AG08395 (cell line): ENCODE data around the gene RAB6B.

Source experiments
- DNase-seq: peaks from one replicate; pipeline ENCODE4 v3.0.0; 2012; ENCODE audit warnings: mixed read lengths, low spot score

The RAB6B gene

GRCh38 chr3:133894353-133895207 is 1.1 kb downstream of the RAB6B start:
- no peak for DNase-seq

DNA sequence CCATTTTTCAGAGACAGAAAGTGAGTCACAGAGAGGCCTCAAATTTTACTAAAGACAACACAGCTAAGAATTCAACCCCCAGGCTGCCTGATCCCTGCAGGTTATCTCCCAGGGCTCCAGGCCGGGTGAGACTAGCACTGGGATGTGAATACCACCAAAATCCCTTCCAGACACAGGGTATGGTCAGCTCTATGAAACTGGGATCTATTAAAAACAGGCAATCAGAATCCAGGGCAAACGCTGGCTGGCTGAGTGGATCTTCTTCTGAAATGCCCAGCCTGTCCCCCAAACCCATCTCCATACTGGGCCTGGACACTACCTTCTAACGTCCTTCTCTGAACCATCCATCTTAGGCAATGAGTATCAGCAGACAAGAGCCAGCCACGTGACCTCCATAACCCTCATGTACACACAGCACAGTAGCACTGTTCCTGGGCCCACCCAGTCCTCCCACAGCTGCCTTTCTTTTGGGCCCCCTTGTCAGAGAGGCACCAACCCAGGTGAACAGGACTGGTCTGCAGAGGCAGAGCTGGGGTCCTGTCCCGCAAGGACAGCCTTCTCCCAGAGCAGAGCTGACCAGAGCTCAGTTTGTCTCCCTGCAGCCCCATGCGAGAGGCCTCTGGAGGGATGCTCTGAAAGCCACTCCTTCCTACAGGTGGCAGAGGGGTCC is 1.9 kb downstream of the RAB6B start:
- DNase-seq: no peak

DNA sequence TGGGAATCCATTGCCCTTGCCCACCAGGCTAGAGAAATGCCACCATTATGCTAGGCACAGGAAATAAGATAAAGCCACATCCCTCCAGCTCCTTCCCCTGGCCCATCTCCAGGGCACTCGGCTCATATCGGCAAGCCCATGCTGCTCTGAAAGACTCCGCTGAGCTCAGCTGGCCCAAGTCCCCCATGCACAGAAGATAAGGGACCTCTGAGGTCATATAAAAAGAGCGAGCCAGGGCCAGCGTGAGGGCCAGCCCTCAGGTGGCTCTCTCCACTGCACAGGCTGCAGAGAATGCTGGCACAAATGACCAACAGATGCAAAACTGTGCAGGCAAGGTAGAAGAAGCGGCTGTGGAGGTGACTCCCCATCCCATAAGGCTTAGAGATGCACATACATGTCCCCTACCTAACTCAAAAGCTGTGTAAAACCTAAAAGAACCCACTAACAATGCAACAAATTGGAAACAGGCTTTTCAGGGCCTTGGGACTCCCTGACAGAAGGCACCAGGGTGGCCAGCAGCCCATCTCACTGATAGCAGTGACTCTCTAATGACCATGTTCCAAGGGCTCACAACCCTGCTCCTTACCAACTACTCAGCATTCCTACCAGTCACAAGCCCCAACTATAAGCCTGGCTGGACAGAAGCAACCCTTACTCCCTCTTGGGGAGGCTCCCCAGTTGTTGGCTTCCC is 3.0 kb downstream of the RAB6B start:
- DNase-seq: no peak

DNA sequence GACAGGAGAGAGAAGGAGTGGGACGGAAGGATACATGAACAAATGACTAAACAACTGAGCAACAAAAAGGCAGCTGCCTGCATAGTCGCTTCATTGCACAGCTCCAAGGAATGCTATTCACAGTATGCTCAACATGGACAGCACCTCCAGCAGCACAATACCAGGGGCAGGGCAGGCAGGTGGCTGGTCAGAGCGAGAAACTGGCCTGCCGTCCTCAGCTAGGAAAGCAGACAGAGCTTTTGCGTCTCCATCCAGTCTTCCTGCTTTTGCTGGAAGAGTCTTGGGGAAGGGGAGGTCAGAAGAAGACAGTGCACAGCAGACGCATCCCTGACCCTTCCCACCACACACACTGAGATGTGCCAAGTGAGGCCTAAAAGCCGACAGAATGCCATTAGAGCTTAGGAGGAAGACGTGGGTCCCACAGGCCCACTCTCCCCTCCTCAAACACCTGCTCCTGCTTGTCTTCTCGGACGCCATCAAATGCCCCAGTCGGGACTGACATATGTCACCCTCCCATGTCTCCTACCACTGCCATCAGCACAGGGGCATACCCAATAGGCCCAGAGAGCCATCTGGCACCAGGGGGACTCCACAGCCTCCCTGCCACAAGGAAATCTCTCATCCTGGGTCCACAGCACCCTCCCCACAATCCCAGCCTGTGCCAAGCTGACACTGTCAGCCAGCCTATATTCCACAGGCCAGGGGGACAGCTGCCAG is 3.9 kb downstream of the RAB6B start:
- no peak for DNase-seq

- no peak for DNase-seq
Observed at GRCh38 chr3:133890972-133891644, 4.6 kb downstream of the RAB6B start.

DNA sequence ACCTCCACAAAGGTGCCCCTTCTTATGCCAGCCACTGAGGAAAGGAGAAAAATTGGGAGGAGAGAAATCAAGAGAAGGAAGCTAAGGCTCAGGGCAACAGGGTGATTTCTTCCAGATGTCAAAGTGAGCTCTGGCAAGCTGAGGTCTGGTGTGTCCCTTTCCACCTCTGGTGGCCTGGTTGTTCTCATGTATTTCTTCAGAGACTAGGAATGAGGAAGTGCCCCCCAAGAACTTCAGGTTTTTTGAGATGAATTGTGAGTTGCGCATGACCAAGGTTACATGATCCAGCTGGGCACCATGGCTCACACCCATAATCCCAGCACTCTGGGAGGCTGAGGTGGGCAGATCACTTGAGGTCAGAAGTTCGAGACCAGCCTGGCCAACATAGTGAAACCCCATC is 5.6 kb downstream of the RAB6B start:
- no peak for DNase-seq

- DNase-seq: no peak
Observed at GRCh38 chr3:133888726-133889340, 6.8 kb downstream of the RAB6B start.

DNA sequence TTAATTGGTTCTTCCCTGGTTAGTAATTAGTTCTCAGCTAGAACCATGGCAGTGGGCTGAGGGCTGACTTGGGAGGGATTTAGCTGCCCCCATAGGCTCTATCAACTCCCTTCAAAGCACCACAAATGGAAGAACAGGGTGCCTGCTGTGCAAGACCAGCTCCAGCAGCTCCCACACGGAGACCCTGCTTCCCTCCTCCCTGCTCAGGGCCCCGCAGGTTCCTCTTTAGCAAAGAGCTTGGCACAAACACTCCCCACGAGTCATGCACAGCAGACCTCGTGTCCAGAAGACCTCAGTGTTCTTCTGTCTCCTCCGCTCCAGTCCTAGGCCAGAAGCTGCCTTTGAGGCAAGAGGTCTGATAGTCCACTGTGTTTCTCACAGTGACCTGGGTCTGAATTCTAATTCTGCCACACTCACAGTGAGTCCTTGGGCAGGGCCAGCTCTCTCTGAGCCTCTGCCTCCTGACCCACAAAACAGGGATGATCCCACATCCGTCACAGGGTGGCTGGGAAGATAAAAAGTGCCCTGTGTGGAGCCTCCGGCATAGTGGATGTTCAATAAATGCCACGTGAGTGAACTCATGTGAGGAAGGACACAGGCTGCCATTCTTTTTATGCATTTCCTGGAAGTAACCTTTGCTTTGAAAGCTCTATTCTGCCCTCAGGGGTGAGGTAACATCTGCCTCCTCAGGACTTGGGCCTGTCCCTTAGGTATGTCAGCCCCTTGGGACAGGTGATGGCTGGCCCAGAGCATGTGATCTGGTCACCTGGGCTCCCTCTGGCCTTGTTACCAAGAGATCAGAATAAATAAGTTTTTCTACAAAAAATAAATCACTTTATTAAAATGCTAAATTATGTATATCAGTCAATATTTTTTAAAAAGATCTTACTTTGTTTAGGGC is 7.6 kb downstream of the RAB6B start:
- DNase-seq: no peak

DNA sequence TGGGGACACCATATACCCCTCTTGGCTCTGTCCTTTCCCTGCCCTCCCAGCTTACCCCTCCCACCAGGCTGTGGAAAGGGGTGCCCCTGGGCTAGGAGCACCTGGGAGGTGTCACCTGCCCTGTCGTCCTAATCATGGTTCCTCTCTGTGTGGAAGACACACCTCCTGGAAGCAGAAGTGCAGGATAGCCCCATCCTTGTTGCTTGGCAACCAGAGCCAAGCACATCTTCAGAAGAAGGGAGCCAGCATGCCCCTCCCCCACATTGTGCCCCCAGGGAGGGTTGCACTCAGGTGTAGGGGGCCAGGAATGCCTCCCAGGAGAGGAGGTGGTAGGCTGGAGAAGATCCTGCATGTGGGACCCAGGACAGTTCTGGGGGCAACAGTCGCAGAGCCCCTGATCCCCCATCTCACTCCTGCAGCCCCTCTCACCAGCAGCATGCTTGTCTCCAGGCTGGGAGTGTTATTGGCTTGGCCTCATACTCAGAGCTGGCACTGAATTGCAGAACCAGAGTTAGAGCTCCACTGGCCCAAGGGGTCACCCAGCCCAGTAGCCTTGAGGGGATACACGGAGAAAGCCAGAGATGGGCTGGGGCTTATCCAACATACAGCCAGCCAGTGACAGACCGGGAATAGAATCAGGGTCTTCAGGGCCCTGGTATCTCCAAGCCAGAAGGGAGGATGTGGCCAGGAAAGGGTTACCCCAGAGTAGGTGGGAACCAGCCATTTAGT is 8.4 kb downstream of the RAB6B start:
- DNase-seq: no peak

DNA sequence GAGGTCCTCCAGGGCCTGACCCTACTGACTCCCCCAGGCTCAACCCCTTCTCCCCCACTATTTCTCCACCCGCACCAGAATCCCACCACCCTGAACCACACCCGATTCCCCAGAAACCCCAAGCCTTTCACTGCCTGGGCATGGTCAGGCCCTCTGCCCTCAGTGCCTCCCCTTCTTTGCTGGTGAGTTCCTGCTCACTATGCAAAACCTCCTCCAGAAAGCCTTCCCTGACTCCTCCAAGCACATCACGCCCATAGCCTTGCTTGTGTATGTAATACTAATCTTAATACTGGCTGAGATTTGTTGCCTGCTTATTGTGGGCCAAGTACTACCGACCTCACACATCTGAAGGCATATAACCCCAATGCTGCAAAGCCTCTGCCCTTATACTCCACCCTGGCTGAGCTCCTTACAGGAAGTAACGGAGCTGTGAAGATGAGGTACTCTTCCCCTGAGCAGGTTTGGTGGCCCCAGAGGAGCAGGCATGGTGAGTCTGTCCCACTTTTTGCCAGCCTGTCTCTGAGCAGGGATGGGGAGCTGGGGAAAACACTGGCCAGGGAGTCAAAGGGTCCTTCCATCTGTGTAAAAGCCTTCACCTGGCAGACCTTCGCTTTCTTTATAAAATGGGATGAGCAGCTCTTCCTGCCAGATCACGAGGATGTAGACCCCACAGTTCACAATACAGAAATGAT is 9.5 kb downstream of the RAB6B start:
- DNase-seq: no peak

GRCh38 chr3:133884887-133885711 is 10.6 kb downstream of the RAB6B start:
- no peak for DNase-seq

- no peak for DNase-seq
Observed at GRCh38 chr3:133884054-133884886, 11.4 kb downstream of the RAB6B start.

- no peak for DNase-seq
Observed at GRCh38 chr3:133883641-133884040, 12.0 kb downstream of the RAB6B start.

DNA sequence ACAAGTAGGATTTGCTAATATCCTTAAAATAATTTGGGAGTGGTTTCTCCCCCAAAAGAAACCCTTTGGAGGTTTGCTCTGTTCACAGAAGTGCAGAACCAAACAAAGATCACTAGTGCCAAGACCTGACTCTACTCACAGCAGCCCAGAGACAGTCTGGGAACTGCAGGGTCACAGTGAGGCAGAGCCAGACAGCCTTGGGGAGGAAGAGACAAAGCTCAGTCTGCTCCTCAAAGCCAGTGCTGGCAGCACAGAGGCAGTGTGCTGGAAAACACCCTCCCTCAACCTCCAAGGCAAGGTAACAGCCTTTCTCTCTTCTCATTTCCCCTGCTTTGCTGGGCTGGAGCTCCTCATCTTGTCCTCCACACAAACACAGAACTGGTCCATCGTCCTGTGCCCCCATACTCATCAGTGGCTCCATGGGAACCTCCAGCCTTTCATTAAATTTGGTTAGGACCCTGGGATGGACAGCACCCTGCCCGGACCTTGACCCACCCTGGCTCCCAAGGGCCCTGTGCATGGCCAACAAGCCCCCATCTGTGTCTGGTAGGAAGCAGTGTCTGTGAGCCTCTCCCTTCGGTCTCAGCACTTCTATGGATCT is 12.6 kb downstream of the RAB6B start:
- DNase-seq: no peak

DNA sequence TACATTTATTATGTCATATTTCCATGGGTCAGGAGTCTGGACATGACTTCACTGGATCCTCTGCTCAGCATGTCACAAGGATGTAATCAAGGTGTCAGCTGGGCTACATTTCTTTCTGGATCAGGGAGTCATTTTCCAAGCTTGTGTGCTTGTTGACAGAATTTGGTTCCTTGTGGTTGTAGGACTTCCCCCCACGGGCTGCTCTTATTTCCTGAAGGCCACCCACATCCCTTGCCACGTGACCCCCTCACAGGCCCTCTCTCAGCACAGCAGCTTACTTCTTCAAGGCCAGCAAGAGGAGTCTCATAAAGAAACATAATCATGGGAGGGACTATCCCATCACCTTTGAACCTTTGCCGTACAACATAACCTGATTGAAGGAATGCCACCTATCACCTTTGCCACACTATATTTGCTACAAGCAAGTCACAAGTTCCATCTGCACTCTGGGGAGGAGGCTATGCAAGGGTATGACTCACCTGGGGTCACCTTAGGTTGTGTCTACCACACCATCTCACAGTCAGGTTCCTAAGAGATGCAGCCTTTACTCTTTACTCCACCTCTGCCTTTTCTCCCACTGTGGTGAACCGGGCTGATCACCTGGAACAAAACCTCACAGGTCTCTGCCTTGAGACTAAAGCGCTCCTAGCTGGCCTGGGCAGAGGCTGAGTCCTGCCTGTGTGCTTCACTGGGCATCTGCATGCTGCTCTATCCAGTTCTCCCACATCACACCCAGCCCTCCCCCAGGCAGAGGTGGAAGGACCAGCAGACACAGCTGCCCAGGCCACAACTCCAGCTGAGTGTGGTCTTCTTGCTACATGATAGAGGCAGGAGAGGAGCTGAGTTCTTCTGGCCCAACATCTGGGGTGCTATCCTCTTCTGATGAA is 13.5 kb downstream of the RAB6B start:
- DNase-seq: no peak

DNA sequence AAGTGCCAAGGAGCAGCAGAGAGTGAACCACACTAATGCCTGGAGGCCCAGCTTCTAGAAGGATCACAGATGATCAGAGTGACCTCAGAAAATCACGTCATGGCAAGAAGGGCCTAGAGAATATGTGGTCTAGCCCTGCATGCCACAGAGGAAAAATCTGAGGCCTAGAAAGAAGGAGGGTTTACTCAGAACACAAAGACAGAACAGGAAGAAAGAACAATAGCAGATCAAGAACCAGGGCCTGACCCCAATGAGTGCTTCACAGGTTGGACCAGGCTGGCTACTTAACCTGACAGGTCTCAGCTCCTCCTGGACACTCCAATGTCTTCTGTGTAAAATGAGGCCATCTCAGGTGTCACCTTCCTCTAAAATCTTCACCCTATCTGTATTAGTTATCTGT is 14.2 kb downstream of the RAB6B start:
- DNase-seq: no peak
